Endothelial cell of umbilical vein (primary cell): ENCODE results near the gene CFAP46. TPM values are rescaled to one million over a fixed set of nuclear protein-coding genes. Genes with fewer than 3 reads are reported as not detected.

Source experiments
- BruUV-seq: library from RNA; stranded (reverse); fragments of 400-500 nt; replicated peaks from 2 replicates; lab custom pipeline; 2021; lab: Mats Ljungman, UMichigan
- CTCF ChIA-PET: fragments of 300-600, 350-600 bp; sonication (Branson Sonifier 250); formaldehyde crosslinking; loops from one replicate; lab custom pipeline; 2021; ENCODE audit warnings: antibody characterized with exemption, inconsistent platforms; lab: Charles Lee
- POLR2A ChIA-PET: fragments of 300-600, 350-600 bp; sonication (Branson Sonifier 250); formaldehyde crosslinking; loops from one replicate; lab custom pipeline; 2021; ENCODE audit warnings: antibody characterized with exemption, inconsistent platforms; lab: Charles Lee
- DNase-seq: peaks from one replicate; pipeline ENCODE4 v3.0.0-alpha.2; 2011; ENCODE audit warnings: low read depth, low spot score
- FAIRE-seq: peaks from 2 replicates; lab custom pipeline; 2011; peaks lifted over from hg19 to GRCh38; lab: Jason Lieb, UNC
- H2AFZ ChIP-seq: 2 replicates; pipeline ENCODE4 v1.6.0; 2012; ENCODE audit warnings: low read depth, low read length, control low read depth, inconsistent platforms
- H3K27ac ChIP-seq: 2 replicates; pipeline ENCODE4 v1.5.1; 2011; ENCODE audit warnings: low read depth, mild to moderate bottlenecking, control low read depth, low read length, moderate library complexity; ENCODE audit not compliant: insufficient read depth
- H3K27me3 ChIP-seq, 2 experiments: 2 replicates each; pipeline versions ENCODE4 v1.6.0 to v1.6.1; 2011; ENCODE audit warnings: low read length in 2 of 2, mixed read lengths in 1 of 2; ENCODE audit not compliant: control insufficient read depth in 2 of 2, insufficient read depth in 2 of 2
- H3K36me3 ChIP-seq, 2 experiments: 2 replicates in 1 of 2; 3 replicates in 1 of 2; pipeline ENCODE4 v1.5.1; 2011; ENCODE audit warnings: low read length in 2 of 2, mild to moderate bottlenecking in 1 of 2, moderate library complexity in 1 of 2; ENCODE audit not compliant: control insufficient read depth in 2 of 2, insufficient read depth in 2 of 2; ENCODE audit errors: extremely low read depth in 1 of 2
- H3K4me1 ChIP-seq: 3 replicates; pipeline ENCODE4 v1.5.1; 2011; ENCODE audit warnings: mild to moderate bottlenecking, low read length; ENCODE audit not compliant: control insufficient read depth, insufficient read depth; ENCODE audit errors: extremely low read depth
- H3K4me2 ChIP-seq: 2 replicates; pipeline ENCODE4 v1.6.1; 2011; ENCODE audit warnings: low read length, control low read depth, mixed read lengths; ENCODE audit not compliant: insufficient read depth
- H3K4me3 ChIP-seq, 3 experiments: fragments of 200-600 bp in 1 of 3; sonication (generic), shearing (Covaris generic) in 1 of 3; replicated peaks in 1 of 3; 2 replicates each; pipeline ENCODE4 v1.5.1; 2011 to 2016; ENCODE audit warnings: control low read depth in 3 of 3, low read length in 3 of 3, mild to moderate bottlenecking in 2 of 3, inconsistent platforms in 1 of 3, low read depth in 1 of 3, moderate library complexity in 1 of 3; ENCODE audit not compliant: insufficient read depth in 1 of 3
- H3K79me2 ChIP-seq: 2 replicates; pipeline ENCODE4 v1.6.0; 2012; ENCODE audit warnings: low read length, inconsistent platforms; ENCODE audit not compliant: control insufficient read depth, insufficient read depth
- H3K9ac ChIP-seq: replicated peaks from 2 replicates; pipeline ENCODE3; 2011; ENCODE audit warnings: low read length, control low read depth; ENCODE audit not compliant: insufficient read depth; ENCODE audit errors: extremely low read depth
- H3K9me1 ChIP-seq: replicated peaks from 3 replicates; pipeline ENCODE4 v1.6.0; 2011; ENCODE audit warnings: mild to moderate bottlenecking, low read length; ENCODE audit not compliant: control insufficient read depth, insufficient read depth; ENCODE audit errors: extremely low read depth
- H3K9me3 ChIP-seq: replicated peaks from 2 replicates; pipeline ENCODE4 v1.5.1; 2012; ENCODE audit warnings: low read length, inconsistent platforms; ENCODE audit not compliant: control insufficient read depth, insufficient read depth
- H4K20me1 ChIP-seq: replicated peaks from 2 replicates; pipeline ENCODE3; 2011; ENCODE audit warnings: mild to moderate bottlenecking, low read length; ENCODE audit not compliant: control insufficient read depth, insufficient read depth; ENCODE audit errors: extremely low read depth
- CTCF ChIP-seq, 2 donors: IDR thresholded peaks; 1 replicate in 1 of 2; 2 replicates in 1 of 2; pipeline ENCODE4 v1.5.1; 2011; ENCODE audit warnings: low read length in 2 of 2, mild to moderate bottlenecking in 2 of 2, moderate library complexity in 2 of 2, control low read depth in 1 of 2, inconsistent platforms in 1 of 2, low read depth in 1 of 2; ENCODE audit not compliant: insufficient read depth in 1 of 2; ENCODE audit errors: extremely low read depth in 1 of 2
- EZH2 ChIP-seq: IDR thresholded peaks from 2 replicates; pipeline ENCODE4 v1.6.1; 2012; ENCODE audit warnings: borderline replicate concordance, low read depth, mild to moderate bottlenecking, moderate library complexity, low read length, inconsistent platforms; ENCODE audit not compliant: severe bottlenecking
- FOS ChIP-seq: IDR thresholded peaks from 2 replicates; pipeline ENCODE4 v1.6.1; 2011; ENCODE audit warnings: mild to moderate bottlenecking, low read length, moderate library complexity, borderline replicate concordance; ENCODE audit not compliant: insufficient read depth
- GATA2 ChIP-seq: IDR thresholded peaks from 2 replicates; pipeline ENCODE4 v1.7.0; 2011; ENCODE audit warnings: low read depth, mild to moderate bottlenecking, moderate library complexity, mixed read lengths, low read length; ENCODE audit not compliant: insufficient read length, insufficient read depth
- JUN ChIP-seq: IDR thresholded peaks from 2 replicates; pipeline ENCODE4 v1.6.1; 2011; ENCODE audit warnings: borderline replicate concordance, low read depth; ENCODE audit not compliant: insufficient read length, insufficient read depth
- MAX ChIP-seq: IDR thresholded peaks from 2 replicates; pipeline ENCODE4 v1.6.1; 2011; ENCODE audit not compliant: insufficient read depth, insufficient read length
- MYC ChIP-seq: IDR thresholded peaks from one replicate; pipeline ENCODE4 v1.6.1; 2011; ENCODE audit warnings: mild to moderate bottlenecking, low read depth, low read length
- POLR2A ChIP-seq: IDR thresholded peaks from 2 replicates; pipeline ENCODE4 v1.6.1; 2012; ENCODE audit warnings: low read depth, mild to moderate bottlenecking, control low read depth, low read length
- POLR2AphosphoS5 ChIP-seq: IDR thresholded peaks from 2 replicates; pipeline ENCODE4 v1.6.1; 2012; ENCODE audit warnings: low read depth, mild to moderate bottlenecking, control low read depth, low read length, moderate library complexity; ENCODE audit not compliant: insufficient read depth
- dilution Hi-C: fragments of 300-500 bp; cut with MboI; formaldehyde crosslinking; loops from one replicate; pipeline ENCODE4 v1.15.0; 2019; ENCODE audit warnings: low sequenced_read_pairs; ENCODE audit not compliant: extremely low pct_ligation_motif_present
- intact Hi-C: fragments of 100-400 bp; cut with micrococcal nuclease; formaldehyde crosslinking; loops from one replicate; pipeline ENCODE4 v1.10.0; 2022
- polyA plus RNA-seq, 4 experiments: library from polyadenylated mRNA; depleted of rRNA in 3 of 4; stranded (reverse) in 3 of 4; unstranded in 1 of 4; fragments of >200 nt; gene quantifications; 2 replicates each; pipeline versions ENCODE4 v1.2.1 to v1.2.3, GENCODE V29; 2011 to 2012; ENCODE audit warnings: missing spikeins in 1 of 4
- total RNA-seq: library from RNA; stranded (reverse); gene quantifications from 2 replicates; pipeline ENCODE4 v1.2.3, GENCODE V29; 2021

Gene CFAP46
- total and polyA plus RNA-seq, 2 donors (not counting 3 experiments of a cell fraction or from before 2014, with no cell fraction given) = 0.75 to 0.98 TPM

- no peaks in the 10 kb centered on the region for H3K36me3 ChIP-seq
- ChIA-PET CTCF (no interaction called here), POLR2A (no interaction called here)
- no peaks in the 10 kb centered on the region for H3K79me2 ChIP-seq
- no peaks in the 10 kb centered on the region for H3K27me3 ChIP-seq
- TF ChIP-seq JUN (no peak), POLR2AphosphoS5 (no peak), GATA2 (no peak), MAX (no peak), EZH2 (no peak), CTCF (IDR thresholded peaks at IDR 0.05; ENCODE audit: extremely low read depth in 1 of 2, insufficient read depth in 1 of 2, low read depth in 1 of 2, low read length in 2 of 2) (no peak), FOS (no peak), MYC (no peak), POLR2A (no peak)
- no peak overlapping the region for H3K9ac ChIP-seq
- no peaks in the 10 kb centered on the region for H3K9me1 ChIP-seq
- no peaks in the 10 kb centered on the region for H4K20me1 ChIP-seq
- FAIRE-seq = no peak
- no peaks in the 10 kb centered on the region for H3K9me3 ChIP-seq
- dilution Hi-C loops = no loop called here
- intact Hi-C loops = no loop called here
- H2AFZ ChIP-seq = no peak overlapping the region
- DNase-seq = no peak
- H3K4me3 ChIP-seq = no peak overlapping the region
- H3K4me1 ChIP-seq = no peaks in the 10 kb centered on the region
- H3K4me2 ChIP-seq = no peak overlapping the region
- no peak overlapping the region for H3K27ac ChIP-seq
- no TSS peak for BruUV-seq
These were observed 180.1 kb downstream of the CFAP46 start for GRCh38 chr10:132762267-132762666.
